Calu3 (cell line): ENCODE measurements around the gene NR2F2. TPM values are rescaled to one million over a fixed set of nuclear protein-coding genes. Genes with fewer than 3 reads are reported as not detected.

Experiments
- BruUV-seq: library from RNA; stranded (reverse); fragments of 400-500 nt; replicated peaks from 2 replicates; lab custom pipeline; 2021; lab: Mats Ljungman, UMichigan
- CTCF ChIA-PET: fragments of 300-600 bp; sonication (Branson Sonifier 250); formaldehyde crosslinking; loops from one replicate; lab custom pipeline; 2022; ENCODE audit warnings: antibody characterized with exemption; lab: Charles Lee
- DNase-seq: peaks from one replicate; pipeline ENCODE4 v3.0.0; 2022
- H3K27ac Mint-ChIP-seq: one replicate; pipeline ENCODE4 v1.8.0; 2022; ENCODE audit warnings: mixed read lengths; ENCODE audit not compliant: unreplicated experiment
- H3K27me3 Mint-ChIP-seq: one replicate; pipeline ENCODE4 v1.8.0; 2022; ENCODE audit warnings: mixed read lengths; ENCODE audit not compliant: unreplicated experiment
- H3K36me3 Mint-ChIP-seq: one replicate; pipeline ENCODE4 v1.8.0; 2022; ENCODE audit warnings: mild to moderate bottlenecking, moderate library complexity, mixed read lengths; ENCODE audit not compliant: insufficient read depth, unreplicated experiment
- H3K4me1 Mint-ChIP-seq: one replicate; pipeline ENCODE4 v1.8.0; 2022; ENCODE audit warnings: mild to moderate bottlenecking, low read depth, mixed read lengths; ENCODE audit not compliant: unreplicated experiment
- H3K4me3 Mint-ChIP-seq: one replicate; pipeline ENCODE4 v1.8.0; 2022; ENCODE audit warnings: mild to moderate bottlenecking, low read depth, moderate library complexity, mixed read lengths; ENCODE audit not compliant: unreplicated experiment
- H3K9me3 Mint-ChIP-seq: one replicate; pipeline ENCODE4 v1.8.0; 2022; ENCODE audit warnings: low read depth, mixed read lengths; ENCODE audit not compliant: unreplicated experiment
- intact Hi-C: fragments of 100-400 bp; cut with micrococcal nuclease; formaldehyde crosslinking; loops from one replicate; pipeline ENCODE4 v1.10.0; 2022; ENCODE audit not compliant: unreplicated experiment
- total RNA-seq: library from RNA; stranded (reverse); gene quantifications from 2 replicates; pipeline ENCODE4 v1.2.3, GENCODE V29; 2022
- TF ChIP-seq, protein P1 (sequence below): fragments of 200-600 bp; IDR thresholded peaks from one replicate; pipeline ENCODE4 v1.8.0; 2022; ENCODE audit warnings: antibody characterized with exemption; ENCODE audit not compliant: unreplicated experiment

The NR2F2 gene
- total RNA-seq, 1 experiment from 2014 or later: 158 TPM

DNA sequence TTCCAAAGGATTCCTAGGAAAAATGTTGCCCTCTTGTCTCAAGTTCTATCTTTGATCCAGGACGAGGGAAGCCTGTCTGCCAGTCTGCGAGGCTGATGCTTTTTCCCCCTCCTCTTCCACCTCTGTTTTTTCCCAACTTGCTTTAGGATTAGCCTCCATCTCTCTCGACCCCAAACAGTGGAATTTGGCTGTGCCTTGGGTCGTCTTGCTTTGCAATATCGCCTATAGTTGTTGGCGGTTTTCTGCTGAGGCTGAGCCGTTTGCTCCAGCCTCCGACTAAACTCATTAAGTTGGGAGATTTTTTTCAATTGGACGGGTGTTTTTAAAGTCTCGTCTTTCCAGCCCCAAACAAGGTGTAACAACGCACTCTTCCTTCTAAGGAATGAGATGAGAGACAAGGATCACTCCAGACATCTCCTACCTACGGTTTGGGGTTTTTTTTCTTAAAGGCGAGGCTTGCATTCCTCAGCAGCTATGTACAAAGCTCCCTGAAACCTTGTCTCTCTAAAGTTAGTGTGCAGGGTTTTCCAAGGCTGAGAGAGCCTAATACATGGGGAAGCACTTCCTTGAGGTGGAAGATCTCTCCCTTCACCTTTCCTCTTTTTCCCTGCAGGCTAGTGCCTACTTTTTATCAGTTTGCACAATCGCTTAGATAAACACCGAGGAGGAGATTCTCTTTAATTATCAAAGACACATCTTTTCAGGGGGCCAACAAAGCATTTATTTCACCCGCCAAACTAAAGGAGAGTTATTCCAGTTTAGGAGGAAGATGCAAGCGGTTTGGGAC lies 4.8 kb upstream of the NR2F2 start:
- BruUV-seq: no TSS peak
- peaks cover 40% of the 10 kb centered on the region for H3K4me1 Mint-ChIP-seq
- TF ChIP-seq, protein P1, sequence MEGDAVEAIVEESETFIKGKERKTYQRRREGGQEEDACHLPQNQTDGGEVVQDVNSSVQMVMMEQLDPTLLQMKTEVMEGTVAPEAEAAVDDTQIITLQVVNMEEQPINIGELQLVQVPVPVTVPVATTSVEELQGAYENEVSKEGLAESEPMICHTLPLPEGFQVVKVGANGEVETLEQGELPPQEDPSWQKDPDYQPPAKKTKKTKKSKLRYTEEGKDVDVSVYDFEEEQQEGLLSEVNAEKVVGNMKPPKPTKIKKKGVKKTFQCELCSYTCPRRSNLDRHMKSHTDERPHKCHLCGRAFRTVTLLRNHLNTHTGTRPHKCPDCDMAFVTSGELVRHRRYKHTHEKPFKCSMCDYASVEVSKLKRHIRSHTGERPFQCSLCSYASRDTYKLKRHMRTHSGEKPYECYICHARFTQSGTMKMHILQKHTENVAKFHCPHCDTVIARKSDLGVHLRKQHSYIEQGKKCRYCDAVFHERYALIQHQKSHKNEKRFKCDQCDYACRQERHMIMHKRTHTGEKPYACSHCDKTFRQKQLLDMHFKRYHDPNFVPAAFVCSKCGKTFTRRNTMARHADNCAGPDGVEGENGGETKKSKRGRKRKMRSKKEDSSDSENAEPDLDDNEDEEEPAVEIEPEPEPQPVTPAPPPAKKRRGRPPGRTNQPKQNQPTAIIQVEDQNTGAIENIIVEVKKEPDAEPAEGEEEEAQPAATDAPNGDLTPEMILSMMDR: no peak
- intact Hi-C loops: loop anchor here (2.0 to 10.0 kb wide), 8 partner anchors 19 to 1068 kb away; no protein-coding TSS in a partner anchor
- peaks cover 98% of the 10 kb centered on the region for H3K36me3 Mint-ChIP-seq
- no peaks in the 10 kb centered on the region for H3K9me3 Mint-ChIP-seq
- no peak overlapping the region for H3K4me3 Mint-ChIP-seq
- DNase-seq: no peak
- peak overlapping the region; percentile 98 for H3K27ac Mint-ChIP-seq
- no peaks in the 10 kb centered on the region for H3K27me3 Mint-ChIP-seq
- CTCF ChIA-PET: interaction anchor here (0.5 to 5.8 kb wide), 5 partner anchors 17 to 1067 kb away, joined by 3 to 121 read pairs (median 4); no protein-coding TSS in a partner anchor

DNA sequence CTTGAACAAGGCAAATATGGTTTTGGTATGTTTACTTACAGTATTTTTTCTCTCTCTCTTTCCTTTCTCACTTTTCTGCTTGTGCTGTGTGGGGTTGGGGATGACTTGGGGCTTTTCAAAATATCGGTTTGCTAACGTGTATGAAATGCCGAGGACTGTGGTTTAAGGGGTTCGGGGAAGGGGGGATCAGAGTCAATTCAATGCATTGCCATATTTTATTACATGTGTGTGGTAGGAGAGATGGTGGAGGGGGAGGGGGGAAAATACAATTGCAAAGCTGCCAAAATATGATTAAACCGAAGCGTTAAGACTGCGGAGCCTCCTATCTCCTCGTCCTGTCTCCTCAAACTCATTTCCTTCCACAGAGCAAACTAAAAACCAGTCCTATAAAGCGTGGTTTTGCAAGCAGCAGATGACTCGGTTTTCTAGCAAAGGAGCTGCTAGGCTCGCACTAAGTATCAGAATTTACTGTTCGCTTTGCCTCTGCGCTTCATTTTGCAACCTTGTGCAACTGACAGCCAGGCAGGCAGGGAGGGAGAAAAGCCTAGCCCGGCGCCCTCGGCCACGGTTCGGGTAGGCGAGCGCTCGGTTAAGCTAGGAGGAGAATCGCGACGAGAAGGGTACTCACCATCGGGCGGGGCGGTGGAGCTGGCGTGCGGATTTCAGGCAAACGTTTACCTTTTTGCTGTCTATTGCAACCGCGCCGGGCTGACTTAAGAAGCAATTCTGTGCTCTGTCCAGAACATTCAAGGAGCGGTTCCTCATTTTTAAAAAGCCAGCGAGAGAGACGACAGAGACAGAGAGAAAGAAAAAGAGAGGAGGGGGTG lies 4.0 kb upstream of the NR2F2 start:
- no peak overlapping the region for H3K4me3 Mint-ChIP-seq
- peak overlapping the region; percentile 98 for H3K27ac Mint-ChIP-seq
- no peak for DNase-seq
- TF ChIP-seq, protein P1: no peak
- H3K9me3 Mint-ChIP-seq: no peaks in the 10 kb centered on the region
- peaks cover 40% of the 10 kb centered on the region for H3K4me1 Mint-ChIP-seq
- no peaks in the 10 kb centered on the region for H3K27me3 Mint-ChIP-seq
- TSS peak; percentile 23 for BruUV-seq
- intact Hi-C loops: loop anchor here (1.0 to 10.0 kb wide), 8 partner anchors 18 to 1069 kb away; no protein-coding TSS in a partner anchor
- CTCF ChIA-PET: interaction anchor here (0.5 to 5.8 kb wide), 38 partner anchors 9 to 1429 kb away, joined by 3 to 121 read pairs (median 4); no protein-coding TSS in a partner anchor
- H3K36me3 Mint-ChIP-seq: peaks cover 98% of the 10 kb centered on the region

DNA sequence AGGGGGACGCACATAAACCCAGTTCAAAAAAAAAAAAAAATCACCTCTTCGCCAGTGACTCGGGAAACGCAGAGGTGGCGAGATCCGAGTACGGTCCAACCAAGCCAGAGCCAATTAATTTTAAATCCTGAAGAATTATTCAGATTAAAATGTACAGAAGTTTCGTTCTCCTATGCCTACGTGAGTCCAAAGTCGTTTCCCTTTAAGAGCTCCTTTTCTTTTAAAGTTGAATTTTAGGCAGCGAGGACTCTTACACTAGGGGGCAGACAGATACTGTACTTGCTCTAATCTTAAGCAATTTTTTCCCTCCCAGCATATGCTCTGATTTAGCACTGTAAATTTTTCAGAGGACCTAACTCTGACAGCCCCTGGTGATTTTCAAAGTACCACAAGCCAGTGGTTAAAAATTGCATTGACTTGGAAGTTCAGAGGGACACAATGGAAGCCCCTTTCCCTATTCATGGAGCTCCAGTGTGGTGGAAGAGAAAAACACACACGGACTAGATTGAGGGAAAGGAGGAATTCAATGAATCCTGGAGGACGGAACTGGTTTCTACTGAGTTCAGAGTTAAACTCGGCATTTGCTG lies 3.3 kb upstream of the NR2F2 start:
- intact Hi-C loops: loop anchor here (1.0 to 10.0 kb wide), 8 partner anchors 18 to 1070 kb away; no protein-coding TSS in a partner anchor
- Mint-ChIP-seq H3K9me3 (no peaks in the 10 kb centered on the region), H3K36me3 (peaks cover 98% of the 10 kb centered on the region), H3K27ac (peak overlapping the region; percentile 98), H3K4me3 (no peak overlapping the region), H3K27me3 (no peaks in the 10 kb centered on the region), H3K4me1 (peaks cover 40% of the 10 kb centered on the region)
- no TSS peak for BruUV-seq
- TF ChIP-seq, protein P1: no peak
- DNase-seq: no peak
- CTCF ChIA-PET: interaction anchor here (0.5 to 5.8 kb wide), 45 partner anchors 10 to 1428 kb away, joined by 3 to 121 read pairs (median 4); no protein-coding TSS in a partner anchor
